PC-9 (cell line): ENCODE results near the gene CALN1. TPM values are rescaled to one million over a fixed set of nuclear protein-coding genes. Genes with fewer than 3 reads are reported as not detected.

Source experiments
- BruUV-seq: library from RNA; stranded (reverse); fragments of 400-500 nt; replicated peaks from 2 replicates; lab custom pipeline; 2021; lab: Mats Ljungman, UMichigan
- CTCF ChIA-PET: fragments of 300-600 bp; sonication (Branson Sonifier 250); formaldehyde crosslinking; loops from one replicate; lab custom pipeline; 2022; ENCODE audit warnings: antibody characterized with exemption; lab: Charles Lee
- POLR2A ChIA-PET: fragments of 300-600 bp; sonication (Branson Sonifier 250); formaldehyde crosslinking; loops from one replicate; lab custom pipeline; 2022; ENCODE audit warnings: antibody characterized with exemption; ENCODE audit not compliant: unreplicated experiment; lab: Charles Lee
- DNase-seq, 2 experiments: peaks; one replicate each; pipeline versions ENCODE4 v3.0.0 to v3.0.0-alpha.2; 2015 to 2022; ENCODE audit warnings: mixed read lengths in 1 of 2
- H2AFZ ChIP-seq: fragments of 200-600 bp; sonication (generic); 2 replicates; pipeline ENCODE4 v1.8.1; 2017; ENCODE audit warnings: antibody characterized with exemption
- H3F3A ChIP-seq: fragments of 200-600 bp; sonication (generic); 2 replicates; pipeline ENCODE4 v1.8.1; 2017; ENCODE audit warnings: antibody characterized with exemption, mild to moderate bottlenecking, low read depth; ENCODE audit not compliant: insufficient read depth
- H3K27ac ChIP-seq: fragments of 200-600 bp; sonication (generic); 2 replicates; pipeline ENCODE4 v1.6.1; 2016; ENCODE audit warnings: mixed run types
- H3K27me3 ChIP-seq: fragments of 200-600 bp; sonication (generic); 2 replicates; pipeline ENCODE4 v1.6.1; 2016; ENCODE audit warnings: low read depth, mixed run types; ENCODE audit not compliant: insufficient read depth
- H3K36me3 ChIP-seq: fragments of 200-600 bp; sonication (generic); 2 replicates; pipeline ENCODE4 v1.6.1; 2016; ENCODE audit warnings: low read depth, mixed run types
- H3K4me1 ChIP-seq: fragments of 200-600 bp; sonication (generic); replicated peaks from 2 replicates; pipeline ENCODE4 v1.6.1; 2016; ENCODE audit warnings: mixed run types; ENCODE audit not compliant: insufficient read depth
- H3K4me2 ChIP-seq: fragments of 200-600 bp; sonication (generic); 2 replicates; pipeline ENCODE4 v1.6.1; 2017; ENCODE audit warnings: mixed run types
- H3K4me3 ChIP-seq: fragments of 200-600 bp; sonication (generic); 2 replicates; pipeline ENCODE4 v1.6.1; 2016; ENCODE audit warnings: mixed run types
- H3K79me2 ChIP-seq: fragments of 200-600 bp; sonication (generic); 2 replicates; pipeline ENCODE4 v1.6.1; 2017; ENCODE audit warnings: low read depth, mixed run types
- H3K9me2 ChIP-seq: fragments of 200-600 bp; sonication (generic); 2 replicates; pipeline ENCODE4 v1.8.1; 2017; ENCODE audit warnings: mild to moderate bottlenecking; ENCODE audit not compliant: insufficient read depth
- H3K9me3 ChIP-seq: fragments of 200-600 bp; sonication (generic); 2 replicates; pipeline ENCODE4 v1.8.1; 2016; ENCODE audit warnings: low read depth; ENCODE audit not compliant: insufficient read depth
- H4K20me1 ChIP-seq: fragments of 200-600 bp; sonication (generic); 2 replicates; pipeline ENCODE4 v1.8.1; 2017; ENCODE audit not compliant: insufficient read depth
- CTCF ChIP-seq: fragments of 200-600 bp; sonication (generic); conservative IDR thresholded peaks from 2 replicates; pipeline ENCODE4 v1.6.1; 2017; ENCODE audit warnings: mixed run types, antibody characterized with exemption, mild to moderate bottlenecking, moderate library complexity
- EZH2 ChIP-seq: fragments of 200-600 bp; sonication (generic); IDR thresholded peaks from 2 replicates; pipeline ENCODE4 v1.8.0; 2017; ENCODE audit warnings: antibody characterized with exemption, low read depth
- intact Hi-C: fragments of 100-400 bp; cut with micrococcal nuclease; formaldehyde crosslinking; loops from one replicate; pipeline ENCODE4 v1.10.0; 2022; ENCODE audit not compliant: unreplicated experiment
- total RNA-seq: library from RNA; stranded (reverse); gene quantifications from 2 replicates; pipeline ENCODE4 v1.2.3, GENCODE V29; 2021

Gene CALN1
- total RNA-seq, 1 experiment from 2014 or later: not detected

- Histone ChIP-seq H3K9me2 (no peaks in the 10 kb centered on the region), H3K4me1 (no peaks in the 10 kb centered on the region), H3K4me2 (no peak overlapping the region), H3K9me3 (no peaks in the 10 kb centered on the region), H3K79me2 (no peaks in the 10 kb centered on the region), H3F3A (no peaks in the 10 kb centered on the region), H3K36me3 (no peaks in the 10 kb centered on the region), H3K4me3 (no peak overlapping the region), H4K20me1 (no peaks in the 10 kb centered on the region), H2AFZ (no peak overlapping the region), H3K27ac (no peak overlapping the region), H3K27me3 (peaks cover 66% of the 10 kb centered on the region)
- ChIA-PET POLR2A (no interaction called here), CTCF (no interaction called here)
- TF ChIP-seq CTCF: no peak
- no TSS peak for BruUV-seq
- DNase-seq: no peak
- intact Hi-C loops: no loop called here
Observed at GRCh38 chr7:72403458-72404076, 8.6 kb downstream of the CALN1 start.

DNA sequence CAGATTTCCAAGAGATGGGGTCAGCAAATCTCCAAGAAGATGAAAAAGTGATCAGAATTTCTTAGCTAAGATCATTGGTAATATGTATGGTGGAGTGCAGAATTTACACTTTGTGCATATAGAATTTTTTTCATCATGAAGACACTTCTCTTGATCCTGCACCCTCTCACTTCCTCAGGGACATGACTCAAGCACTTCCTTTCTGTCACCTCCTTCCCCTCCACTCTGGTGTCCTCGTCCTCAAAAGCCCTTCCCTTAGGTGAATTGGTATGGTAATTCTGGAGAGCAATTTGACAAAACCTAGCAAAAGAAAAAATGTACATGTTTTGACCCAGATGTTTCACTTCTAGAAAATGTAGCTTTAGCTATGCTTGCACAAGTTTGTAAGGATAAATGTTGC is 18.1 kb downstream of the CALN1 start:
- Histone ChIP-seq H3K4me1 (no peaks in the 10 kb centered on the region), H3K27me3 (peaks cover 34% of the 10 kb centered on the region), H3K4me2 (no peak overlapping the region), H3K9me3 (no peaks in the 10 kb centered on the region), H3K36me3 (no peaks in the 10 kb centered on the region), H3K9me2 (no peaks in the 10 kb centered on the region), H4K20me1 (no peaks in the 10 kb centered on the region), H3F3A (no peaks in the 10 kb centered on the region), H3K27ac (no peak overlapping the region), H3K79me2 (no peaks in the 10 kb centered on the region), H2AFZ (no peak overlapping the region), H3K4me3 (no peak overlapping the region)
- CTCF ChIA-PET: no interaction called here
- TF ChIP-seq EZH2 (no peak), CTCF (no peak)
- BruUV-seq: no TSS peak
- POLR2A ChIA-PET: no interaction called here
- no peak for DNase-seq
- intact Hi-C loops: no loop called here

DNA sequence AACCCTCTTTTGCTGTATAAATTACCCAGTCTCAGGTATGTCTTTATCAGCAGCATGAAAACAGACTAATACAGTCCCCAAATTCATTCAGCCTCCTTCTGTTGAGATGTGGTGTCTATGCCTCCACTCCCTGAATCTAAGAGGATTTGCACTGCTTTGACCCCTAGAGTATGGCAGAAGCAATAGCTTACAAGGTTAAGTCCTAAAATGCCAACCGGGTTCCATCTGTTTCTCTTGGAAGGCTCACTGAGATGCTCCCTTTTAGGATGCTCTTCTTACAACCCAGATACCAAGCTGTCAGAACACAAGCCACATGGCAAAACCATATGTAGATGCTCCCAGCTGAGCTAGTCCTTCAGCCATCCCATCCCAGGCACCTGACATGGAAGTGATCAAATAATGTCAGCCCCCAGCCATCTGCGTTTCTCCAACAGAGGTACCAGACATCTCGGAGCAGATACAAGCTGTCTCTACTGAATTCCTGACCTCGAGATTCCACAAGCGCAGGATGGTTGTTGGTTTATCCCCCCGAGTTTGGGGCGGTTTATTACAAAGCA is 20.2 kb downstream of the CALN1 start:
- ChIA-PET CTCF (no interaction called here), POLR2A (no interaction called here)
- Histone ChIP-seq H3K4me2 (no peak overlapping the region), H3K27me3 (peaks cover 31% of the 10 kb centered on the region), H3F3A (no peaks in the 10 kb centered on the region), H3K9me2 (no peaks in the 10 kb centered on the region), H3K27ac (no peak overlapping the region), H2AFZ (no peak overlapping the region), H3K79me2 (no peaks in the 10 kb centered on the region), H4K20me1 (no peaks in the 10 kb centered on the region), H3K4me1 (no peaks in the 10 kb centered on the region), H3K36me3 (no peaks in the 10 kb centered on the region), H3K9me3 (no peaks in the 10 kb centered on the region), H3K4me3 (no peak overlapping the region)
- TF ChIP-seq EZH2: no peak
- no peak for TF ChIP-seq CTCF
- intact Hi-C loops: no loop called here
- DNase-seq: no peak
- BruUV-seq: no TSS peak
